Activated CD4-positive, CD25-positive, alpha-beta regulatory T cell treated with anti-CD3 and anti-CD28 coated beads, Interleukin-2, amount 50 U/mL, for 72 hours (primary cell): Measurements from ENCODE around the gene RLF.

Source experiments
- DNase-seq: peaks from one replicate; pipeline ENCODE4 v3.0.0; 2021

RLF gene

GRCh38 chr1:40281853-40282252 lies 120.7 kb downstream of the RLF start:
- DNase-seq, result no peak
